ENCODE data around the gene TRO. TPM values are rescaled to one million over a fixed set of nuclear protein-coding genes. Genes with fewer than 3 reads are reported as not detected.
A peak's percentile ranks its signal among the peaks of the same experiment; 100 is the strongest.

The TRO gene
- total RNA-seq, 1 donor from 2014 or later: 174 TPM

DNA sequence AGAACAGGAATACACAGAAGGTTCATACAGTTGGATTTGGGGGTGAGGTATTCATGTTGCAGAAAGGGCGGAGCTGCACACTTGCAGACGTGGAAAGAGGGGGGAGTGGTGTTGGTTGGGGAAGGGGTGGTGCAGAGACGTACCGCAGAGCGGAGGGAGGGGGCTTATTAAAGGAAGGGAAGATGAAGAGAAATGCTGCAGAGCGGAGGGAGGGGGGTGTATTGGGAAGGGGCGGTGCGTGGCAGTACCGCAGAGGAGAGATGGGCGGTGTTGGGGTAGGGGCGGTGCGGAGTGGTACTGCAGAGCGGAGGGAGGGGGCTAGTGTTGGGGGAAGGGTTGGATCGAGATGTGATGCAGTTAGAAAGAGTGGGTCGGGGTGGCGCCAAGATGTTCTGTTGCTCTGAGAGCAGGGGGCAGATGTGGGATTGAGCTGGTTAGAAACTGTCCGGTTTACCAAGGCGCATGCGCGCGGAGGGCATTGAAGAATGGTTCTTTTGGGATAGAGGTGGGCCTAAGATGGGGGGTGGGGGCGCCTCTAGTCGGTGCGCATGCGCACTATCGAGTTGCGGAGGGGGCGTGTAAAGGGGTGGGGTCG, 900 bp downstream of the TRO start:
- TF ChIP-seq, protein P1, sequence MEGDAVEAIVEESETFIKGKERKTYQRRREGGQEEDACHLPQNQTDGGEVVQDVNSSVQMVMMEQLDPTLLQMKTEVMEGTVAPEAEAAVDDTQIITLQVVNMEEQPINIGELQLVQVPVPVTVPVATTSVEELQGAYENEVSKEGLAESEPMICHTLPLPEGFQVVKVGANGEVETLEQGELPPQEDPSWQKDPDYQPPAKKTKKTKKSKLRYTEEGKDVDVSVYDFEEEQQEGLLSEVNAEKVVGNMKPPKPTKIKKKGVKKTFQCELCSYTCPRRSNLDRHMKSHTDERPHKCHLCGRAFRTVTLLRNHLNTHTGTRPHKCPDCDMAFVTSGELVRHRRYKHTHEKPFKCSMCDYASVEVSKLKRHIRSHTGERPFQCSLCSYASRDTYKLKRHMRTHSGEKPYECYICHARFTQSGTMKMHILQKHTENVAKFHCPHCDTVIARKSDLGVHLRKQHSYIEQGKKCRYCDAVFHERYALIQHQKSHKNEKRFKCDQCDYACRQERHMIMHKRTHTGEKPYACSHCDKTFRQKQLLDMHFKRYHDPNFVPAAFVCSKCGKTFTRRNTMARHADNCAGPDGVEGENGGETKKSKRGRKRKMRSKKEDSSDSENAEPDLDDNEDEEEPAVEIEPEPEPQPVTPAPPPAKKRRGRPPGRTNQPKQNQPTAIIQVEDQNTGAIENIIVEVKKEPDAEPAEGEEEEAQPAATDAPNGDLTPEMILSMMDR (IDR thresholded peaks at IDR 0.05; ENCODE audit: unreplicated experiment): no peak
- peak; percentile 71 to 80 for DNase-seq (ENCODE audit: low spot score in 2 of 2, unreplicated experiment in 2 of 2)
- peak overlapping the region; percentile 91 for H3K4me3 Mint-ChIP-seq
- peaks cover 6% of the 10 kb centered on the region for H3K4me1 Mint-ChIP-seq
- H3K27me3 Mint-ChIP-seq (ENCODE audit: low read depth): no peaks in the 10 kb centered on the region
- H3K36me3 Mint-ChIP-seq: peaks cover 18% of the 10 kb centered on the region
- H3K27ac Mint-ChIP-seq: peak overlapping the region; percentile 90
- peaks cover 16% of the 10 kb centered on the region for H3K9me3 Mint-ChIP-seq

DNA sequence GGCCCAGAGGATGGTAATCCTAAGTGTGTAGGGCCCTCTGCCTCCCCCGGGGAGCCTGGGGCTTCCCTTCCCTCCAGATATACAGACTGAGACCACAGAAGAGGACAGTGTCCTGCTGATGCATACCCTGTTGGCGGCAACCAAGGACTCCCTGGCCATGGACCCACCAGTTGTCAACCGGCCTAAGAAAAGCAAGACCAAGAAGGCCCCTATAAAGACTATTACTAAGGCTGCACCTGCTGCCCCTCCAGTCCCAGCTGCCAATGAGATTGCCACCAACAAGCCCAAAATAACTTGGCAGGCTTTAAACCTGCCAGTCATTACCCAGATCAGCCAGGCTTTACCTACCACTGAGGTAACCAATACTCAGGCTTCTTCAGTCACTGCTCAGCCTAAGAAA, 1.9 kb downstream of the TRO start:
- peak overlapping the region; percentile 90 for H3K27ac Mint-ChIP-seq
- peaks cover 6% of the 10 kb centered on the region for H3K4me1 Mint-ChIP-seq
- peaks cover 13% of the 10 kb centered on the region for H3K9me3 Mint-ChIP-seq
- H3K36me3 Mint-ChIP-seq: peaks cover 27% of the 10 kb centered on the region
- H3K4me3 Mint-ChIP-seq: peak overlapping the region; percentile 91
- TF ChIP-seq, protein P1 (IDR thresholded peaks at IDR 0.05; ENCODE audit: unreplicated experiment): no peak
- no peak for DNase-seq (ENCODE audit: low spot score in 2 of 2, unreplicated experiment in 2 of 2)
- no peaks in the 10 kb centered on the region for H3K27me3 Mint-ChIP-seq (ENCODE audit: low read depth)

DNA sequence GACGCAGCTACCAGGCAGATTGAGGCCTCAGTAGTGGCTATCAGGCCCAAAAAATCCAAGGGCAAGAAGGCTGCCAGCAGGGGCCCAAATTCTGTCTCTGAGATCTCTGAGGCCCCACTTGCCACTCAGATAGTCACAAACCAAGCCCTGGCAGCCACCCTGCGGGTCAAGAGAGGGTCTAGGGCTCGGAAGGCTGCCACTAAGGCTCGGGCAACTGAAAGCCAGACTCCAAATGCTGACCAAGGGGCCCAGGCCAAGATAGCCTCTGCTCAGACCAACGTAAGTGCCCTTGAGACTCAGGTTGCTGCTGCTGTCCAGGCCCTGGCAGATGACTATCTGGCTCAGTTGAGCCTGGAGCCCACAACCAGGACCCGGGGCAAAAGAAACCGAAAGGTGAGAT, 2.8 kb downstream of the TRO start:
- no peak for DNase-seq (ENCODE audit: low spot score in 2 of 2, unreplicated experiment in 2 of 2)
- peaks cover 6% of the 10 kb centered on the region for H3K4me1 Mint-ChIP-seq
- H3K4me3 Mint-ChIP-seq: no peak overlapping the region
- TF ChIP-seq, protein P1 (IDR thresholded peaks at IDR 0.05; ENCODE audit: unreplicated experiment): no peak
- no peak overlapping the region for H3K27ac Mint-ChIP-seq
- peaks cover 15% of the 10 kb centered on the region for H3K9me3 Mint-ChIP-seq
- no peaks in the 10 kb centered on the region for H3K27me3 Mint-ChIP-seq (ENCODE audit: low read depth)
- H3K36me3 Mint-ChIP-seq: peaks cover 32% of the 10 kb centered on the region

DNA sequence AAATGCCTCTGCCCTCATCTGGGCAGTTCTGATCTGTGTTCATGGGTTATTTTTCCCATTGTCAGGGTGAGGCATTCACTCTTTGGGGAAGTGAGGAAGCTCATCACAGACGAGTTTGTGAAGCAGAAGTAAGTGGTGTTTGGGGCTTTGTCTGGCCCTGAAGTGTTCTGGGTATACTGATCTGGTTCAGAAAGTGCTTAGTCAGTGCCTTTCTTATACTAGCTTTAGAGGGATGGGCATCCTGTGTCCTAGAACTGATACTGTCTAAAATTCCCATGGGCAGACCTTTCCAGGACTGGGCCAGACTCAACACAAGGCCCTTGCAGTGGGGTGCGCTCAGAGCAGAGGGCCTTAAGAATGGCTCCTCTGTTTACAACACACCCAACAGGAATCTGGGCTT, 6.4 kb downstream of the TRO start:
- no peak for DNase-seq (ENCODE audit: low spot score in 2 of 2, unreplicated experiment in 2 of 2)
- Mint-ChIP-seq H3K9me3 (peaks cover 24% of the 10 kb centered on the region), H3K27me3 (ENCODE audit: low read depth) (no peaks in the 10 kb centered on the region), H3K27ac (no peak overlapping the region), H3K4me3 (no peak overlapping the region), H3K36me3 (peaks cover 41% of the 10 kb centered on the region), H3K4me1 (peaks cover 5% of the 10 kb centered on the region)
- TF ChIP-seq, protein P1 (IDR thresholded peaks at IDR 0.05; ENCODE audit: unreplicated experiment): no peak

DNA sequence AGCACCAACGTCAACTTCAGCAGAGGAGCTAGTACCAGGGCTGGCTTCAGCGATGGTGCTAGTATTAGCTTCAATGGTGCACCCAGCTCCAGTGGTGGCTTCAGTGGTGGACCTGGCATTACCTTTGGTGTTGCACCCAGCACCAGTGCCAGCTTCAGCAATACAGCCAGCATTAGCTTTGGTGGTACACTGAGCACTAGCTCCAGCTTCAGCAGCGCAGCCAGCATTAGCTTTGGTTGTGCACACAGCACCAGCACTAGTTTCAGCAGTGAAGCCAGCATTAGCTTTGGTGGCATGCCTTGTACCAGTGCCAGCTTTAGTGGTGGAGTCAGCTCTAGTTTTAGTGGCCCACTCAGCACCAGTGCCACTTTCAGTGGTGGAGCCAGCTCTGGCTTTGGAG, 8.3 kb downstream of the TRO start:
- Mint-ChIP-seq H3K9me3 (peaks cover 24% of the 10 kb centered on the region), H3K27ac (no peak overlapping the region), H3K4me3 (no peak overlapping the region), H3K27me3 (ENCODE audit: low read depth) (no peaks in the 10 kb centered on the region), H3K4me1 (no peaks in the 10 kb centered on the region), H3K36me3 (peaks cover 38% of the 10 kb centered on the region)
- no peak for DNase-seq (ENCODE audit: low spot score in 2 of 2, unreplicated experiment in 2 of 2)
- TF ChIP-seq, protein P1 (IDR thresholded peaks at IDR 0.05; ENCODE audit: unreplicated experiment): no peak

Data from mesothelial cell of epicardium (in vitro differentiated cells).